ENCODE data around the gene SCARB1.
"Not testable (repeated sequence)": the region's sequence is repeated elsewhere in the genome, so short reads cannot be mapped to it uniquely, and the experiment has no call there.

DNA sequence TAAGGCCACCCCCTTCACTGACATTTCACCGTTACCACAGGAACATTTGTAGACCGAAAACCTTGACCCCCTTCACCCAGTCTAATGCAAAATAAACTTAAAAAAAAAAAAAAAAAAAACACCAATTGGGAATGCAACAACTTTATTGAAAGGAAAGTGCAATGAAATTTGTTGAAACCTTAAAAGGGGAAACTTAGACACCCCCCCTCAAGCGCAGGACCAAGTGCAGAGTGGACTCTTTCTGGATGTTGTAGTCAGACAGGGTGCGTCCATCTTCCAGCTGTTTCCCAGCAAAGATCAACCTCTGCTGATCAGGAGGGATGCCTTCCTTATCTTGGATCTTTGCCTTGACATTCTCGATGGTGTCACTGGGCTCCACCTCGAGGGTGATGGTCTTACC lies 47.9 kb upstream of the SCARB1 start:
- TF ChIP-seq, protein P1, sequence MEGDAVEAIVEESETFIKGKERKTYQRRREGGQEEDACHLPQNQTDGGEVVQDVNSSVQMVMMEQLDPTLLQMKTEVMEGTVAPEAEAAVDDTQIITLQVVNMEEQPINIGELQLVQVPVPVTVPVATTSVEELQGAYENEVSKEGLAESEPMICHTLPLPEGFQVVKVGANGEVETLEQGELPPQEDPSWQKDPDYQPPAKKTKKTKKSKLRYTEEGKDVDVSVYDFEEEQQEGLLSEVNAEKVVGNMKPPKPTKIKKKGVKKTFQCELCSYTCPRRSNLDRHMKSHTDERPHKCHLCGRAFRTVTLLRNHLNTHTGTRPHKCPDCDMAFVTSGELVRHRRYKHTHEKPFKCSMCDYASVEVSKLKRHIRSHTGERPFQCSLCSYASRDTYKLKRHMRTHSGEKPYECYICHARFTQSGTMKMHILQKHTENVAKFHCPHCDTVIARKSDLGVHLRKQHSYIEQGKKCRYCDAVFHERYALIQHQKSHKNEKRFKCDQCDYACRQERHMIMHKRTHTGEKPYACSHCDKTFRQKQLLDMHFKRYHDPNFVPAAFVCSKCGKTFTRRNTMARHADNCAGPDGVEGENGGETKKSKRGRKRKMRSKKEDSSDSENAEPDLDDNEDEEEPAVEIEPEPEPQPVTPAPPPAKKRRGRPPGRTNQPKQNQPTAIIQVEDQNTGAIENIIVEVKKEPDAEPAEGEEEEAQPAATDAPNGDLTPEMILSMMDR (IDR thresholded peaks at IDR 0.05), result not testable (repeated sequence)
- not testable (repeated sequence) for TF ChIP-seq EP300, POLR2A (IDR thresholded peaks at IDR 0.05)

Measured in tibial nerve (tissue), 4 donors.